ENCODE data around the gene FMO1. TPM values are rescaled to one million over a fixed set of nuclear protein-coding genes. Genes with fewer than 3 reads are reported as not detected.

The FMO1 gene
- total and polyA plus RNA-seq, 2 of the 8 experiments (the other 6 are each of a cell fraction or from before 2014, with no cell fraction given) = 0.11 TPM; not detected in 1

GRCh38 chr1:171204296-171204695, 44.0 kb upstream of the FMO1 start:
- H2AK5ac ChIP-seq (ENCODE audit: low read depth, low read length) = no peak overlapping the region
- ChIA-PET CTCF (ENCODE audit: partially characterized antibody) (interaction anchor here (1.4 to 1.7 kb wide), 3 partner anchors 15 to 109 kb away, joined by 4 to 8 read pairs (median 6); partner anchors contain the start of gene FMO4), POLR2A (ENCODE audit: partially characterized antibody) (no interaction called here)
- H2BK120ac ChIP-seq (replicated peaks; ENCODE audit: low read depth, low read length) = no peak overlapping the region
- no peaks in the 10 kb centered on the region for H4K20me1 ChIP-seq (replicated peaks in 1 of 2; ENCODE audit: control insufficient read depth in 1 of 2, insufficient read depth in 2 of 2, low read length in 2 of 2)
- H3K23ac ChIP-seq (ENCODE audit: insufficient read length) = no peak overlapping the region
- no peak overlapping the region for H3K14ac ChIP-seq (ENCODE audit: insufficient read length)
- H4K5ac ChIP-seq (ENCODE audit: insufficient read length, low read depth, low read length) = no peak overlapping the region
- H2BK12ac ChIP-seq (ENCODE audit: low read depth, low read length) = no peak overlapping the region
- H3K4ac ChIP-seq (replicated peaks; ENCODE audit: insufficient read length, low read depth, low read length) = no peak overlapping the region
- H3K79me2 ChIP-seq (ENCODE audit: control insufficient read depth in 1 of 2, insufficient read depth in 2 of 2, low read length in 2 of 2) = no peaks in the 10 kb centered on the region
- H3K9ac ChIP-seq (replicated peaks in 1 of 4; ENCODE audit: extremely low read depth in 1 of 4, low read depth in 3 of 4, low read length in 3 of 4) = no peak overlapping the region
- H3K27me3 ChIP-seq (replicated peaks in 1 of 4; ENCODE audit: control insufficient read depth in 3 of 4, extremely low read depth in 1 of 4, insufficient read depth in 3 of 4, low read length in 3 of 4) = no peaks in the 10 kb centered on the region
- H3K4me3 ChIP-seq (ENCODE audit: extremely low read depth in 1 of 4, insufficient read depth in 2 of 4, low read depth in 3 of 4, low read length in 4 of 4) = no peak overlapping the region
- no peaks in the 10 kb centered on the region for H3K9me3 ChIP-seq (ENCODE audit: insufficient read depth in 2 of 2, low read depth in 1 of 2, low read length in 1 of 2)
- no peak overlapping the region for H2BK20ac ChIP-seq (ENCODE audit: low read length)
- H2AFZ ChIP-seq (ENCODE audit: low read length) = no peak overlapping the region
- FAIRE-seq (no peak), DNase-seq (ENCODE audit: low read depth in 1 of 2, low spot score in 2 of 2) (no peak)
- no peaks in the 10 kb centered on the region for H3K79me1 ChIP-seq (ENCODE audit: low read depth, low read length)
- H2BK5ac ChIP-seq (ENCODE audit: low read depth, low read length) = no peak overlapping the region
- H4K8ac ChIP-seq (ENCODE audit: extremely low read depth, insufficient read depth, low read length) = no peak overlapping the region
- no peak overlapping the region for H3K27ac ChIP-seq (ENCODE audit: low read depth, low read length)
- no peak overlapping the region for H3K18ac ChIP-seq (ENCODE audit: extremely low read depth, low read length)
- no peak overlapping the region for H3K4me2 ChIP-seq (ENCODE audit: insufficient read depth in 1 of 2, low read depth in 2 of 2, low read length in 2 of 2)
- 85% methylated on average over 5 of the region's 5 CpGs; no CpG with 5 or more reads in 1 of the 2 experiments for WGBS, 2 experiments (ENCODE audit: extremely low coverage in 1 of 2, insufficient coverage in 1 of 2, insufficient read length in 1 of 2, insufficient replicate concordance in 2 of 2, low coverage in 1 of 2, low lambda C conversion rate in 2 of 2, missing lambda C conversion rate in 1 of 2)
- H2BK15ac ChIP-seq (ENCODE audit: low read length) = no peak overlapping the region
- no peaks in the 10 kb centered on the region for H3K23me2 ChIP-seq (ENCODE audit: low read depth, low read length)
- H3K4me1 ChIP-seq (replicated peaks in 1 of 4; ENCODE audit: control insufficient read depth in 3 of 4, insufficient read depth in 4 of 4, low read length in 3 of 4) = no peaks in the 10 kb centered on the region
- no peak overlapping the region for H3K56ac ChIP-seq (replicated peaks; ENCODE audit: insufficient read length, low read depth, low read length)
- H4K91ac ChIP-seq (replicated peaks; ENCODE audit: insufficient read length, low read length) = no peak overlapping the region
- no peaks in the 10 kb centered on the region for H3K36me3 ChIP-seq (ENCODE audit: control insufficient read depth in 2 of 4, insufficient read depth in 4 of 4, low read length in 3 of 4)
- TF ChIP-seq MAX (IDR thresholded peaks at IDR 0.05) (no peak), HDAC2 (IDR thresholded peaks at IDR 0.05; ENCODE audit: borderline replicate concordance in 1 of 2, low read depth in 2 of 2, low read length in 2 of 2) (no peak), RBBP5 (IDR thresholded peaks at IDR 0.05; ENCODE audit: borderline replicate concordance, low read depth, low read length) (no peak), CTCF (IDR thresholded peaks at IDR 0.05; ENCODE audit: control extremely low read depth in 1 of 3, insufficient read depth in 1 of 3, low read depth in 1 of 3, low read length in 3 of 3) (no peak), YY1 (IDR thresholded peaks at IDR 0.05; ENCODE audit: low read depth, low read length) (no peak), ASH2L (IDR thresholded peaks at IDR 0.05; ENCODE audit: low read length) (no peak), CBX5 (IDR thresholded peaks at IDR 0.05; ENCODE audit: low read depth, low read length) (no peak), CHD2 (IDR thresholded peaks at IDR 0.05; ENCODE audit: low read length) (no peak), TAF1 (IDR thresholded peaks at IDR 0.05; ENCODE audit: low read depth, low read length) (no peak), EP300 (IDR thresholded peaks at IDR 0.05; ENCODE audit: borderline replicate concordance in 1 of 2, low read depth in 2 of 2, low read length in 2 of 2) (no peak), RAD21 (IDR thresholded peaks at IDR 0.05 in 1 of 2, conservative IDR thresholded peaks at IDR 0.05 in 1 of 2; ENCODE audit: low read depth in 2 of 2, low read length in 2 of 2) (no peak)

Measured in H1 (cell line).